HL-60 (cell line): ENCODE data around the gene RND1.

Experiments
- CTCF ChIP-seq: IDR thresholded peaks from one replicate; pipeline ENCODE4 v1.5.1; 2011; ENCODE audit warnings: low read length, control low read depth, inconsistent platforms; ENCODE audit not compliant: insufficient read depth
- POLR2AphosphoS5 ChIP-seq: IDR thresholded peaks from 2 replicates; pipeline ENCODE4 v1.6.1; 2012; ENCODE audit warnings: low read depth

- TF ChIP-seq POLR2AphosphoS5 = no peak
- TF ChIP-seq CTCF = no peak
Measured at GRCh38 chr12:48807981-48808380, 57.7 kb downstream of the RND1 start.
